ENCODE results near the gene EDN1.

The EDN1 gene

GRCh38 chr6:12261502-12261901 lies 28.7 kb upstream of the EDN1 start:
- no peak for DNase-seq (ENCODE audit: extremely low read depth, low read depth)
- no peak for TF ChIP-seq CTCF (IDR thresholded peaks at IDR 0.05; ENCODE audit: low read depth, low read length, missing control alignments)
- H3K4me3 ChIP-seq (replicated peaks; ENCODE audit: low read depth, low read length) = no peak overlapping the region

DNA sequence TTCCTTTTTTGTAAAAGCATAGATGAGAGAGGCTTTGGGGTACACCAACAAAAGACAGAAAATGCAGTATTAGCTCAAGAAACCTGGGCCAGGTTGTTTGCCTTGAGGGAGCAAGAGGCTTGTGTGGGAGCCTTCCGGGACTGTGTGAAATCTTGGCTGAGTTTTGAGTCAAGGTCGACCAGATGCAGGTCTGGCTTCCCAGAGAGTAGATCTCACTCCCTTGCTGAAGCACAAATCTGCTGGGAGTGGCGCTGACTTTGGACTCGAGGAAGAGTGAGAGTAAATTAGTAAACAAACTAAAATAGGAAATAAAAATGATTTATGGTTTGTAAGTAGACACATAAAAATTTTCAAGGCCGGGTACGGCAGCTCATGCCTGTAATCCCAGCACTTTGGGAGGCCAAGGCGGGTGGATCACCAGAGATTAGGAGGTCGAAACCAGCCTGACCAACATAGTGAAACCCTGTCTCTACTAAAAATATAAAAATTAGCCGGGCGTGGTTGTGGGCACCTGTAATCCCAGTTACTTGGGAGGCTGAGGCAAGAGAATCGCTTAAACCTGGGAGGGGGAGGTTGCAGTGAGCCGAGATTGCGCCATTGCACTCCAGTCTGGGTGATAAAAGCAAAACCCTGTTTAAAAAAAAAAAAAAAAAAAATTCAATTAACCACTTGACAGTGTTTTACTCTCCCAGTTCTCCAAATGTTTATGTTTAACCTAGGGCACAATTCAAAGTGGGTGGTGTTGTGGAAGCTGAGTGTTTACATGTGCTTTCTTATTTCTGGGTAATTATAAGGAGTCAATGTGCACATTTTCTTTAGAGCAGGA lies 27.7 kb upstream of the EDN1 start:
- TF ChIP-seq CTCF (IDR thresholded peaks at IDR 0.05; ENCODE audit: low read depth, low read length, missing control alignments) = no peak
- H3K4me3 ChIP-seq (replicated peaks; ENCODE audit: low read depth, low read length) = no peak overlapping the region
- DNase-seq (ENCODE audit: extremely low read depth, low read depth) = no peak

GRCh38 chr6:12263403-12263802 lies 26.8 kb upstream of the EDN1 start:
- DNase-seq (ENCODE audit: extremely low read depth, low read depth) = no peak
- no peak for TF ChIP-seq CTCF (IDR thresholded peaks at IDR 0.05; ENCODE audit: low read depth, low read length, missing control alignments)
- no peak overlapping the region for H3K4me3 ChIP-seq (replicated peaks; ENCODE audit: low read depth, low read length)

- TF ChIP-seq CTCF (IDR thresholded peaks at IDR 0.05; ENCODE audit: low read depth, low read length, missing control alignments) = no peak
- DNase-seq (ENCODE audit: extremely low read depth, low read depth) = no peak
- H3K4me3 ChIP-seq (replicated peaks; ENCODE audit: low read depth, low read length) = no peak overlapping the region
These were observed 25.5 kb upstream of the EDN1 start for GRCh38 chr6:12264671-12265070.

DNA sequence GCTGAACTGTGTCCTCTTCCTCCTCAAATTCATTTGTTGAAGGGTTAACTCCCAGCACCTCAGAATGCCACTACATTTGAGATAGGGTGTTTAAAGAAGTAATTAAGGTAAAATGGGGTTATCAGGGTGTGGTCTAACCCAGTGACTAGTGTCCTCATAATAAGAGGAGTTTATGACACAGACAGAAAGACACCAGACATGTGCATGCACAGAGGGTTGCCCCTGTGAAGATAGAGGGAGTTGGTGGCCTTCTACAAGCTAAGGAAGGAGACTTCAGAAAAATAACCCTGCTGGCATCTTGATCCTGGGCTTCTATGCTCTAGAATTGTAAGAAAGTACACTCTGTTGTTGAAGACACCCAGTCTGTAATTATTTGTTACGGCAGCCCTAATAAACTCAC lies 24.9 kb upstream of the EDN1 start:
- no peak overlapping the region for H3K4me3 ChIP-seq (replicated peaks; ENCODE audit: low read depth, low read length)
- TF ChIP-seq CTCF (IDR thresholded peaks at IDR 0.05; ENCODE audit: low read depth, low read length, missing control alignments) = no peak
- DNase-seq (ENCODE audit: extremely low read depth, low read depth) = no peak

DNA sequence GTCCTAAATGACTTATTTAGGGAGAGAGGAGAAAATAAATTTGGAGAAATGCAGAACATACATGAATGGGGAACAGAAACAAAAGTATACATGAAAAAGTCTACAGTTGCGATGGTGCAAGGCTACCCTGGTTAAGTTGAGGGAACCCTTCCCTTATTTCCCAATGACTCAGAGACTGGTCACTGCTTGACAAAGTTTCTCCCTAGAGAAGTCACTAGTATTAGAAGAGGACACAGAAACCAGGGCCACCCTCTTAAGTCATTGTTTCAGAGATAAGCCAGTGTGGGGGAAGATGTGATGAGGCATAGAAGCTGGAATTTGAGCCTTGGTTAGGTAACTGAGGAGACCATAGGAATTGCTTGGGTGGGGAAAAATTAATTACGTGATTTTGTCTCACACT lies 24.4 kb upstream of the EDN1 start:
- no peak overlapping the region for H3K4me3 ChIP-seq (replicated peaks; ENCODE audit: low read depth, low read length)
- TF ChIP-seq CTCF (IDR thresholded peaks at IDR 0.05; ENCODE audit: low read depth, low read length, missing control alignments) = no peak
- no peak for DNase-seq (ENCODE audit: extremely low read depth, low read depth)

- DNase-seq (ENCODE audit: extremely low read depth, low read depth) = no peak
- no peak for TF ChIP-seq CTCF (IDR thresholded peaks at IDR 0.05; ENCODE audit: low read depth, low read length, missing control alignments)
- H3K4me3 ChIP-seq (replicated peaks; ENCODE audit: low read depth, low read length) = no peak overlapping the region
These were observed 23.6 kb upstream of the EDN1 start for GRCh38 chr6:12266571-12266970.
